ENCODE measurements around the gene PTPRA.

DNA sequence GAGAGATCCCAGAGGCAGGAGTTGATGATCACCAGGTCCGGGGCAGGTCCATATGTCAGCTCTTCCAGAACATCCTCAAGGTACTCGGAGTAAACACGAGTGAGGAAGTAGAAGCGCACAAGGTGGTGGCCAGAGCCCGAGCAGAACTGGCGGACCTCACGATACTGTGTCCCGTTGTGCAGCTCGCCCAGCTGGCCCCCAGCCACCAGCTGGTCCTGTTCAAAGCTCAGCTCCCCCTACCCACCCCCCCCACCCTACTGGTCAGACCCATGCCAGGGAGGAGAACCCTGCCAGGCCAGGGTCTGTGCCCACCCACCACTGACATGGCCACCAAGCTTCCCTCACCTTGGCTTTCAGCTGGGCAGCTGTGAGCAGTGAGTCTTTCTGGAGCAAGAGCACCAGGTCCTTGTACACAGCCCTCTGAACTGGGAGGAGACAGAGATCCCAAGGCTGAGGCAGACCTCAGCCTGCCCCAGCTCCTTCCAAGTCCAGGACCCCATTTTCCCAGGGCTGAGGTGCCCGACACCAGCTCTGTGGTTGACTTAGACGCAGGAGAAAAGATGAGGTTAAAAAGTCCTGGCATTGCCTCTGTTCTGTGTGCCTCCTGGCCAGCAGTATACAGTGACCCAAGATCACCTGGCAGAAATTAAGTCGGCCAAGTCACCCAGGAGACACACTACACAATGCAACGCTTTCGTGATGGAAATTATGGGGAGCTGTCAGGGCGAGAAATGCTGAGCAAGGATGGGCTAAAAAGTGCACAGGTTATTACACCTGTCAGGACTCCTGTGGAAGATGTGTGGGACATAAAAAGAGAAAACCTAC, 34.2 kb upstream of the PTPRA start:
- TF ChIP-seq, protein P1, sequence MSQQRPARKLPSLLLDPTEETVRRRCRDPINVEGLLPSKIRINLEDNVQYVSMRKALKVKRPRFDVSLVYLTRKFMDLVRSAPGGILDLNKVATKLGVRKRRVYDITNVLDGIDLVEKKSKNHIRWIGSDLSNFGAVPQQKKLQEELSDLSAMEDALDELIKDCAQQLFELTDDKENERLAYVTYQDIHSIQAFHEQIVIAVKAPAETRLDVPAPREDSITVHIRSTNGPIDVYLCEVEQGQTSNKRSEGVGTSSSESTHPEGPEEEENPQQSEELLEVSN (IDR thresholded peaks at IDR 0.05), result no peak
- TF ChIP-seq, protein P2, sequence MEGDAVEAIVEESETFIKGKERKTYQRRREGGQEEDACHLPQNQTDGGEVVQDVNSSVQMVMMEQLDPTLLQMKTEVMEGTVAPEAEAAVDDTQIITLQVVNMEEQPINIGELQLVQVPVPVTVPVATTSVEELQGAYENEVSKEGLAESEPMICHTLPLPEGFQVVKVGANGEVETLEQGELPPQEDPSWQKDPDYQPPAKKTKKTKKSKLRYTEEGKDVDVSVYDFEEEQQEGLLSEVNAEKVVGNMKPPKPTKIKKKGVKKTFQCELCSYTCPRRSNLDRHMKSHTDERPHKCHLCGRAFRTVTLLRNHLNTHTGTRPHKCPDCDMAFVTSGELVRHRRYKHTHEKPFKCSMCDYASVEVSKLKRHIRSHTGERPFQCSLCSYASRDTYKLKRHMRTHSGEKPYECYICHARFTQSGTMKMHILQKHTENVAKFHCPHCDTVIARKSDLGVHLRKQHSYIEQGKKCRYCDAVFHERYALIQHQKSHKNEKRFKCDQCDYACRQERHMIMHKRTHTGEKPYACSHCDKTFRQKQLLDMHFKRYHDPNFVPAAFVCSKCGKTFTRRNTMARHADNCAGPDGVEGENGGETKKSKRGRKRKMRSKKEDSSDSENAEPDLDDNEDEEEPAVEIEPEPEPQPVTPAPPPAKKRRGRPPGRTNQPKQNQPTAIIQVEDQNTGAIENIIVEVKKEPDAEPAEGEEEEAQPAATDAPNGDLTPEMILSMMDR (IDR thresholded peaks at IDR 0.05; ENCODE audit: control extremely low read depth in 1 of 3, insufficient read depth in 1 of 3, low read depth in 1 of 3, low read length in 3 of 3), result no peak
- no peak for TF ChIP-seq POLR2AphosphoS5 (IDR thresholded peaks at IDR 0.05; ENCODE audit: low read depth, low read length)
- no peak for TF ChIP-seq CHD1 (IDR thresholded peaks at IDR 0.05; ENCODE audit: low read depth, low read length)
- TF ChIP-seq RNF2 (IDR thresholded peaks at IDR 0.05; ENCODE audit: borderline replicate concordance, low read depth, low read length, missing control alignments, poor library complexity, severe bottlenecking), result no peak
- TF ChIP-seq, protein P3, sequence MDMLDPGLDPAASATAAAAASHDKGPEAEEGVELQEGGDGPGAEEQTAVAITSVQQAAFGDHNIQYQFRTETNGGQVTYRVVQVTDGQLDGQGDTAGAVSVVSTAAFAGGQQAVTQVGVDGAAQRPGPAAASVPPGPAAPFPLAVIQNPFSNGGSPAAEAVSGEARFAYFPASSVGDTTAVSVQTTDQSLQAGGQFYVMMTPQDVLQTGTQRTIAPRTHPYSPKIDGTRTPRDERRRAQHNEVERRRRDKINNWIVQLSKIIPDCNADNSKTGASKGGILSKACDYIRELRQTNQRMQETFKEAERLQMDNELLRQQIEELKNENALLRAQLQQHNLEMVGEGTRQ (IDR thresholded peaks at IDR 0.05; ENCODE audit: low read length), result no peak
- TF ChIP-seq, protein P4, sequence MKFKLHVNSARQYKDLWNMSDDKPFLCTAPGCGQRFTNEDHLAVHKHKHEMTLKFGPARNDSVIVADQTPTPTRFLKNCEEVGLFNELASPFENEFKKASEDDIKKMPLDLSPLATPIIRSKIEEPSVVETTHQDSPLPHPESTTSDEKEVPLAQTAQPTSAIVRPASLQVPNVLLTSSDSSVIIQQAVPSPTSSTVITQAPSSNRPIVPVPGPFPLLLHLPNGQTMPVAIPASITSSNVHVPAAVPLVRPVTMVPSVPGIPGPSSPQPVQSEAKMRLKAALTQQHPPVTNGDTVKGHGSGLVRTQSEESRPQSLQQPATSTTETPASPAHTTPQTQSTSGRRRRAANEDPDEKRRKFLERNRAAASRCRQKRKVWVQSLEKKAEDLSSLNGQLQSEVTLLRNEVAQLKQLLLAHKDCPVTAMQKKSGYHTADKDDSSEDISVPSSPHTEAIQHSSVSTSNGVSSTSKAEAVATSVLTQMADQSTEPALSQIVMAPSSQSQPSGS (IDR thresholded peaks at IDR 0.05; ENCODE audit: low read length), result no peak
- TF ChIP-seq EZH2 (IDR thresholded peaks at IDR 0.05; ENCODE audit: low read depth, low read length, severe bottlenecking), result no peak
- TF ChIP-seq CEBPB (IDR thresholded peaks at IDR 0.05; ENCODE audit: low read depth, low read length), result no peak
- TF ChIP-seq PHF8 (conservative IDR thresholded peaks at IDR 0.05; ENCODE audit: low read depth, low read length), result no peak
